Astrocyte (in vitro differentiated cells and primary cell): ENCODE data around the gene PRKD2. TPM values are rescaled to one million over a fixed set of nuclear protein-coding genes. Genes with fewer than 3 reads are reported as not detected.

Experiments used
- DNase-seq: peaks from one replicate; pipeline ENCODE4 v3.0.0-alpha.2; 2010; ENCODE audit warnings: low read depth
- FAIRE-seq: peaks from 2 replicates; lab custom pipeline; 2011; peaks lifted over from hg19 to GRCh38; lab: Jason Lieb, UNC
- H2AFZ ChIP-seq: 2 replicates; pipeline ENCODE4 v1.6.0; 2012; ENCODE audit warnings: low read depth, low read length, inconsistent platforms
- H3K27ac ChIP-seq: 2 replicates; pipeline ENCODE4 v1.5.1; 2011; ENCODE audit warnings: low read depth, low read length, inconsistent platforms
- H3K27me3 ChIP-seq: 2 replicates; pipeline ENCODE4 v1.6.0; 2011; ENCODE audit warnings: low read length, inconsistent platforms; ENCODE audit not compliant: insufficient read depth
- H3K36me3 ChIP-seq: 2 replicates; pipeline ENCODE4 v1.5.1; 2011; ENCODE audit warnings: low read length, inconsistent platforms; ENCODE audit not compliant: insufficient read depth
- H3K4me1 ChIP-seq: 2 replicates; pipeline ENCODE4 v1.5.1; 2011; ENCODE audit warnings: low read length, inconsistent platforms; ENCODE audit not compliant: insufficient read depth
- H3K4me2 ChIP-seq: 2 replicates; pipeline ENCODE4 v1.6.0; 2012; ENCODE audit warnings: low read length, inconsistent platforms
- H3K4me3 ChIP-seq: 2 replicates; pipeline ENCODE4 v1.5.1; 2011; ENCODE audit warnings: low read depth, mild to moderate bottlenecking, low read length, inconsistent platforms; ENCODE audit not compliant: insufficient read depth
- H3K79me2 ChIP-seq: 2 replicates; pipeline ENCODE4 v1.6.0; 2012; ENCODE audit warnings: mild to moderate bottlenecking, low read length, inconsistent platforms; ENCODE audit not compliant: insufficient read depth
- H3K9ac ChIP-seq: 2 replicates; pipeline ENCODE4 v1.6.0; 2012; ENCODE audit warnings: mild to moderate bottlenecking, low read length, inconsistent platforms
- H3K9me3 ChIP-seq: 2 replicates; pipeline ENCODE4 v1.5.1; 2012; ENCODE audit warnings: low read depth, mild to moderate bottlenecking, low read length, inconsistent platforms; ENCODE audit not compliant: insufficient read depth
- H4K20me1 ChIP-seq: 2 replicates; pipeline ENCODE4 v1.6.0; 2012; ENCODE audit warnings: low read length, inconsistent platforms; ENCODE audit not compliant: insufficient read depth
- H3K27ac Mint-ChIP-seq: one replicate; pipeline ENCODE4 v1.8.0; 2021; ENCODE audit warnings: mild to moderate bottlenecking, mixed read lengths; ENCODE audit not compliant: unreplicated experiment
- H3K27me3 Mint-ChIP-seq: one replicate; pipeline ENCODE4 v1.8.0; 2021; ENCODE audit warnings: low read depth, mixed read lengths; ENCODE audit not compliant: unreplicated experiment
- H3K36me3 Mint-ChIP-seq: one replicate; pipeline ENCODE4 v1.8.0; 2021; ENCODE audit warnings: low read depth, mixed read lengths; ENCODE audit not compliant: unreplicated experiment
- H3K4me1 Mint-ChIP-seq: one replicate; pipeline ENCODE4 v1.8.0; 2021; ENCODE audit warnings: low read depth, mixed read lengths; ENCODE audit not compliant: unreplicated experiment
- H3K4me3 Mint-ChIP-seq: one replicate; pipeline ENCODE4 v1.8.0; 2021; ENCODE audit warnings: mild to moderate bottlenecking, moderate library complexity, mixed read lengths; ENCODE audit not compliant: unreplicated experiment
- H3K9me3 Mint-ChIP-seq: one replicate; pipeline ENCODE4 v1.8.0; 2021; ENCODE audit warnings: mild to moderate bottlenecking, mixed read lengths; ENCODE audit not compliant: unreplicated experiment
- EZH2 ChIP-seq: IDR thresholded peaks from 2 replicates; pipeline ENCODE4 v1.6.1; 2012; ENCODE audit warnings: mild to moderate bottlenecking, low read length, inconsistent platforms; ENCODE audit not compliant: insufficient read depth
- total RNA-seq: library from RNA; stranded (reverse); gene quantifications from 2 replicates; pipeline ENCODE4 v1.2.1, GENCODE V29; 2021
- TF ChIP-seq, protein P1 (sequence below): IDR thresholded peaks from 2 replicates; pipeline ENCODE4 v1.5.1; 2011; ENCODE audit warnings: low read depth, mild to moderate bottlenecking, inconsistent platforms, low read length, moderate library complexity; ENCODE audit not compliant: insufficient read depth

The PRKD2 gene
- total RNA-seq, 1 donor from 2014 or later: 54.6 TPM

DNA sequence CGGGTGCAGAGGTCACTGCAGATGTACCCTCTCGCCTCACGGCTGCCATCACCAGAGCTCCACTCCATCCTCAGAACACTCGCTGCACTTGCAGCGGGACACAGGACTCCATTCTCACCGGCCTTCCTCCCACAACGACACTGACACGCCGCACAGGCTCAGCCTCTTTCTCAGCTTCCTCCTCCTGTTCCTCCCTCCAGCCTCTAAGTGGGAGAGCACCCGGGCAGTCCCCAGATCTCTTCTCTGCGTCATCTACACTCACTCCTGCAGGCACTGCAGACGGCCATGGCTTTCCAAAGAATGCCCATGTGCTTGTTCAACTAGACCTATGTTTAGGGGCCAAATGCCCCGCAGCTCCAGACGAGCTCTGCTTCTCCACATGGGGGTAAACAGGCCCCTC lies 14.7 kb upstream of the PRKD2 start:
- peaks cover 83% of the 10 kb centered on the region for H4K20me1 ChIP-seq
- peak overlapping the region; percentile 65 for H3K9ac ChIP-seq

DNA sequence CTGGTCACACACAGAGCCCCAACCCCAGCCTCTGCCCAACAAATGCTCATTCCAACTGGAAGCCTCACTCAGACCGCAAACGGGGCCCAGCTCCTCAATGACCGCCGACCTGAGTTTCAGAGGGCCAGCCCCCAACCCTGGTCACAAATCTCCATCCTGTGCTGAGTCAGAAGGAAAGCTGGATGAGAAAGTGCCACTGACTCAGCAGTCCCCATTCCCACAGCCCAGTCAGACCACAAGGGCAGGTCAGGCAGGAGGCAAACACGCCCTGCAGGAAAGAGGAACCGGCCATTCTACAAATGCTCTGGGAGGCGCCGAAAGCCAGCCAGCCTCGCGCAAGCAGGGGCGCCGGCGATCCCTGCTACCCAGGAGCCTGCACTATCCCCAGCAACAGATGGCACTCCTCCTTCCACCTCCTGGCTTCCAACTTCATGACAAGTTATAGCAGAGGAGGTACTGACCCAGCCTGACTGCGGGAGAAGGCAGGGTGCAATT lies 14.1 kb upstream of the PRKD2 start:
- peak overlapping the region; percentile 92 for H3K27ac Mint-ChIP-seq
- Histone ChIP-seq H3K4me1 (peaks cover 46% of the 10 kb centered on the region), H3K4me2 (peak overlapping the region; percentile 80), H3K36me3 (peaks cover 16% of the 10 kb centered on the region), H2AFZ (no peak overlapping the region), H3K27ac (peak overlapping the region; percentile 72), H3K9me3 (no peaks in the 10 kb centered on the region), H4K20me1 (peaks cover 85% of the 10 kb centered on the region), H3K27me3 (no peaks in the 10 kb centered on the region), H3K4me3 (peak overlapping the region; percentile 25), H3K9ac (peak overlapping the region; percentile 65), H3K79me2 (peaks cover 81% of the 10 kb centered on the region)
- DNase-seq: peak; percentile 96
- no peaks in the 10 kb centered on the region for H3K27me3 Mint-ChIP-seq
- FAIRE-seq: peak; percentile 47
- peaks cover 55% of the 10 kb centered on the region for H3K4me1 Mint-ChIP-seq
- peaks cover 16% of the 10 kb centered on the region for H3K36me3 Mint-ChIP-seq
- TF ChIP-seq, protein P1, sequence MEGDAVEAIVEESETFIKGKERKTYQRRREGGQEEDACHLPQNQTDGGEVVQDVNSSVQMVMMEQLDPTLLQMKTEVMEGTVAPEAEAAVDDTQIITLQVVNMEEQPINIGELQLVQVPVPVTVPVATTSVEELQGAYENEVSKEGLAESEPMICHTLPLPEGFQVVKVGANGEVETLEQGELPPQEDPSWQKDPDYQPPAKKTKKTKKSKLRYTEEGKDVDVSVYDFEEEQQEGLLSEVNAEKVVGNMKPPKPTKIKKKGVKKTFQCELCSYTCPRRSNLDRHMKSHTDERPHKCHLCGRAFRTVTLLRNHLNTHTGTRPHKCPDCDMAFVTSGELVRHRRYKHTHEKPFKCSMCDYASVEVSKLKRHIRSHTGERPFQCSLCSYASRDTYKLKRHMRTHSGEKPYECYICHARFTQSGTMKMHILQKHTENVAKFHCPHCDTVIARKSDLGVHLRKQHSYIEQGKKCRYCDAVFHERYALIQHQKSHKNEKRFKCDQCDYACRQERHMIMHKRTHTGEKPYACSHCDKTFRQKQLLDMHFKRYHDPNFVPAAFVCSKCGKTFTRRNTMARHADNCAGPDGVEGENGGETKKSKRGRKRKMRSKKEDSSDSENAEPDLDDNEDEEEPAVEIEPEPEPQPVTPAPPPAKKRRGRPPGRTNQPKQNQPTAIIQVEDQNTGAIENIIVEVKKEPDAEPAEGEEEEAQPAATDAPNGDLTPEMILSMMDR: no peak
- no peak for TF ChIP-seq EZH2
- H3K4me3 Mint-ChIP-seq: peak overlapping the region; percentile 74
- no peaks in the 10 kb centered on the region for H3K9me3 Mint-ChIP-seq

More for the DNA sequence above, 14.7 kb upstream of the PRKD2 start:
- peaks cover 16% of the 10 kb centered on the region for H3K36me3 Mint-ChIP-seq
- peaks cover 57% of the 10 kb centered on the region for H3K4me1 Mint-ChIP-seq
- H3K27ac ChIP-seq: peak overlapping the region; percentile 72
- peaks cover 46% of the 10 kb centered on the region for H3K4me1 ChIP-seq
- H3K27me3 Mint-ChIP-seq: no peaks in the 10 kb centered on the region
- FAIRE-seq (no peak), DNase-seq (peak; percentile 47)
- peak overlapping the region; percentile 74 for H3K4me3 Mint-ChIP-seq
- H2AFZ ChIP-seq: no peak overlapping the region
- H3K27me3 ChIP-seq: no peaks in the 10 kb centered on the region
- H3K4me3 ChIP-seq: peak overlapping the region; percentile 25
- H3K79me2 ChIP-seq: peaks cover 83% of the 10 kb centered on the region
- H3K27ac Mint-ChIP-seq: peak overlapping the region; percentile 92
- H3K4me2 ChIP-seq: peak overlapping the region; percentile 80
- peaks cover 16% of the 10 kb centered on the region for H3K36me3 ChIP-seq
- TF ChIP-seq, protein P1: no peak
- TF ChIP-seq EZH2: no peak
- H3K9me3 Mint-ChIP-seq: no peaks in the 10 kb centered on the region
- no peaks in the 10 kb centered on the region for H3K9me3 ChIP-seq

DNA sequence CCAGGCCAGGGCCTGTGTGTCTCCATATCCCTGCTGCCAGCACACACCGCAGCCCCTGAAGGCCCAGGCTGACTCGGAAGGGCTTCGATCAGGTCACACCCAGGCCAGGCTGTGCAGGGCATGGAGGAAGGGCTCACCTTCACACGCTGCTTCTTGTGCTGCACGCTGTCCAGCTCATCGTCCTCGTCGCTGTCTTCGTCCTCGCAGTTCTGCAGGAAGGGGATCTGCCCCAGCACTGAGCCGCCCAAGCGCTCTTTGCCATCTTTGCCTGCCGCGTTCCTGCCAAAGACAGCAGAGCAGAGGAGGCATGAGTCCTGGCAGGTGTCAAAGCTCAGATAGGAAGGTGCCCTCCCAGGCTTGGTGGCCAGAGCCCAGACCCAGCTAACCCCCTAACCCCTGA lies 13.7 kb upstream of the PRKD2 start:
- H3K79me2 ChIP-seq: peaks cover 80% of the 10 kb centered on the region
- no peaks in the 10 kb centered on the region for H3K27me3 Mint-ChIP-seq
- DNase-seq: no peak

More for the DNA sequence above, 13.7 kb upstream of the PRKD2 start:
- Mint-ChIP-seq H3K4me3 (peak overlapping the region; percentile 74), H3K36me3 (peaks cover 16% of the 10 kb centered on the region), H3K9me3 (no peaks in the 10 kb centered on the region), H3K4me1 (peaks cover 55% of the 10 kb centered on the region), H3K27ac (peak overlapping the region; percentile 92)
- Histone ChIP-seq H3K4me1 (peaks cover 46% of the 10 kb centered on the region), H3K4me2 (peak overlapping the region; percentile 80), H3K27ac (peak overlapping the region; percentile 65), H3K9me3 (no peaks in the 10 kb centered on the region), H3K27me3 (no peaks in the 10 kb centered on the region), H3K4me3 (no peak overlapping the region), H2AFZ (no peak overlapping the region), H3K36me3 (peaks cover 16% of the 10 kb centered on the region), H3K9ac (peak overlapping the region; percentile 55), H4K20me1 (peaks cover 90% of the 10 kb centered on the region)
- no peak for FAIRE-seq
- no peak for TF ChIP-seq EZH2
